ENCODE results near the gene NET1.
A peak's percentile ranks its signal among the peaks of the same experiment; 100 is the strongest.

Gene NET1

GRCh38 chr10:5443429-5443828 is 31.1 kb downstream of the NET1 start:
- no peak for DNase-seq (ENCODE audit: low read depth, low spot score)
- Histone ChIP-seq H3K36me3 (ENCODE audit: insufficient read depth, low read length) (no peaks in the 10 kb centered on the region), H3K9ac (ENCODE audit: insufficient read length) (no peak overlapping the region), H3K27ac (no peak overlapping the region), H3K9me3 (ENCODE audit: low read depth, low read length) (no peaks in the 10 kb centered on the region), H3K4me3 (no peak overlapping the region)
- TF ChIP-seq EZH2 (IDR thresholded peaks at IDR 0.05) (no peak), POLR2AphosphoS5 (IDR thresholded peaks at IDR 0.05; ENCODE audit: borderline replicate concordance, low read depth, low read length) (no peak), FOXP2 (optimal IDR thresholded peaks at IDR 0.05; ENCODE audit: control extremely low read depth, extremely low read length, insufficient read depth) (no peak)

GRCh38 chr10:5445006-5445405 is 32.6 kb downstream of the NET1 start:
- Histone ChIP-seq H3K4me3 (no peak overlapping the region), H3K9me3 (ENCODE audit: low read depth, low read length) (no peaks in the 10 kb centered on the region), H3K36me3 (ENCODE audit: insufficient read depth, low read length) (no peaks in the 10 kb centered on the region), H3K27ac (no peak overlapping the region), H3K9ac (ENCODE audit: insufficient read length) (no peak overlapping the region)
- TF ChIP-seq FOXP2 (optimal IDR thresholded peaks at IDR 0.05; ENCODE audit: control extremely low read depth, extremely low read length, insufficient read depth) = no peak
- no peak for TF ChIP-seq POLR2AphosphoS5 (IDR thresholded peaks at IDR 0.05; ENCODE audit: borderline replicate concordance, low read depth, low read length)
- no peak for TF ChIP-seq EZH2 (IDR thresholded peaks at IDR 0.05)
- no peak for DNase-seq (ENCODE audit: low read depth, low spot score)

- peak overlapping the region; percentile 78 for H3K9ac ChIP-seq (ENCODE audit: insufficient read length)
- H3K4me3 ChIP-seq = peak overlapping the region; percentile 82
- H3K27ac ChIP-seq = no peak overlapping the region
- no peaks in the 10 kb centered on the region for H3K9me3 ChIP-seq (ENCODE audit: low read depth, low read length)
- no peak for DNase-seq (ENCODE audit: low read depth, low spot score)
- H3K36me3 ChIP-seq (ENCODE audit: insufficient read depth, low read length) = no peaks in the 10 kb centered on the region
- TF ChIP-seq FOXP2 (optimal IDR thresholded peaks at IDR 0.05; ENCODE audit: control extremely low read depth, extremely low read length, insufficient read depth) = no peak
- no peak for TF ChIP-seq EZH2 (IDR thresholded peaks at IDR 0.05)
- TF ChIP-seq POLR2AphosphoS5 (IDR thresholded peaks at IDR 0.05; ENCODE audit: borderline replicate concordance, low read depth, low read length) = peak; percentile 88
Observed at GRCh38 chr10:5446390-5446926, 34.1 kb downstream of the NET1 start.

GRCh38 chr10:5447056-5447455 is 34.7 kb downstream of the NET1 start:
- peak overlapping the region; percentile 82 for H3K4me3 ChIP-seq
- DNase-seq (ENCODE audit: low read depth, low spot score) = no peak
- no peaks in the 10 kb centered on the region for H3K9me3 ChIP-seq (ENCODE audit: low read depth, low read length)
- no peak overlapping the region for H3K27ac ChIP-seq
- peaks cover 2% of the 10 kb centered on the region for H3K36me3 ChIP-seq (ENCODE audit: insufficient read depth, low read length)
- peak overlapping the region; percentile 78 for H3K9ac ChIP-seq (ENCODE audit: insufficient read length)
- TF ChIP-seq POLR2AphosphoS5 (IDR thresholded peaks at IDR 0.05; ENCODE audit: borderline replicate concordance, low read depth, low read length) = no peak
- no peak for TF ChIP-seq FOXP2 (optimal IDR thresholded peaks at IDR 0.05; ENCODE audit: control extremely low read depth, extremely low read length, insufficient read depth)
- no peak for TF ChIP-seq EZH2 (IDR thresholded peaks at IDR 0.05)

GRCh38 chr10:5447611-5448071 is 35.3 kb downstream of the NET1 start:
- no peaks in the 10 kb centered on the region for H3K9me3 ChIP-seq (ENCODE audit: low read depth, low read length)
- no peak for TF ChIP-seq FOXP2 (optimal IDR thresholded peaks at IDR 0.05; ENCODE audit: control extremely low read depth, extremely low read length, insufficient read depth)
- TF ChIP-seq POLR2AphosphoS5 (IDR thresholded peaks at IDR 0.05; ENCODE audit: borderline replicate concordance, low read depth, low read length) = no peak
- no peak for TF ChIP-seq EZH2 (IDR thresholded peaks at IDR 0.05)
- H3K36me3 ChIP-seq (ENCODE audit: insufficient read depth, low read length) = peaks cover 8% of the 10 kb centered on the region
- no peak for DNase-seq (ENCODE audit: low read depth, low spot score)
- no peak overlapping the region for H3K27ac ChIP-seq
- peak overlapping the region; percentile 82 for H3K4me3 ChIP-seq
- H3K9ac ChIP-seq (ENCODE audit: insufficient read length) = peak overlapping the region; percentile 45

GRCh38 chr10:5448333-5449001 is 36.1 kb downstream of the NET1 start:
- TF ChIP-seq POLR2AphosphoS5 (IDR thresholded peaks at IDR 0.05; ENCODE audit: borderline replicate concordance, low read depth, low read length) (no peak), FOXP2 (optimal IDR thresholded peaks at IDR 0.05; ENCODE audit: control extremely low read depth, extremely low read length, insufficient read depth) (no peak), EZH2 (IDR thresholded peaks at IDR 0.05) (no peak)
- no peak overlapping the region for H3K9ac ChIP-seq (ENCODE audit: insufficient read length)
- no peak overlapping the region for H3K27ac ChIP-seq
- H3K36me3 ChIP-seq (ENCODE audit: insufficient read depth, low read length) = peaks cover 16% of the 10 kb centered on the region
- no peak for DNase-seq (ENCODE audit: low read depth, low spot score)
- H3K4me3 ChIP-seq = peak overlapping the region; percentile 82
- H3K9me3 ChIP-seq (ENCODE audit: low read depth, low read length) = no peaks in the 10 kb centered on the region

- no peak for TF ChIP-seq EZH2 (IDR thresholded peaks at IDR 0.05)
- no peaks in the 10 kb centered on the region for H3K9me3 ChIP-seq (ENCODE audit: low read depth, low read length)
- no peak overlapping the region for H3K9ac ChIP-seq (ENCODE audit: insufficient read length)
- peaks cover 24% of the 10 kb centered on the region for H3K36me3 ChIP-seq (ENCODE audit: insufficient read depth, low read length)
- DNase-seq (ENCODE audit: low read depth, low spot score) = no peak
- no peak overlapping the region for H3K27ac ChIP-seq
- H3K4me3 ChIP-seq = no peak overlapping the region
Observed at GRCh38 chr10:5449227-5449626, 36.9 kb downstream of the NET1 start.

GRCh38 chr10:5449823-5450222 is 37.5 kb downstream of the NET1 start:
- no peak for DNase-seq (ENCODE audit: low read depth, low spot score)
- no peak overlapping the region for H3K27ac ChIP-seq
- no peak for TF ChIP-seq POLR2AphosphoS5 (IDR thresholded peaks at IDR 0.05; ENCODE audit: borderline replicate concordance, low read depth, low read length)
- TF ChIP-seq EZH2 (IDR thresholded peaks at IDR 0.05) = no peak
- TF ChIP-seq FOXP2 (optimal IDR thresholded peaks at IDR 0.05; ENCODE audit: control extremely low read depth, extremely low read length, insufficient read depth) = no peak
- no peak overlapping the region for H3K4me3 ChIP-seq
- peaks cover 30% of the 10 kb centered on the region for H3K36me3 ChIP-seq (ENCODE audit: insufficient read depth, low read length)
- no peaks in the 10 kb centered on the region for H3K9me3 ChIP-seq (ENCODE audit: low read depth, low read length)
- no peak overlapping the region for H3K9ac ChIP-seq (ENCODE audit: insufficient read length)
